CD4-positive, alpha-beta T cell treated with Interleukin-15 for 4 hours (primary cell): ENCODE data around the gene UBE2Q2.

Source experiments
- DNase-seq: peaks from one replicate; pipeline ENCODE4 v3.0.0-alpha.2; 2020; ENCODE audit warnings: low spot score

Gene UBE2Q2

GRCh38 chr15:75923756-75924155, 80.5 kb downstream of the UBE2Q2 start:
- no peak for DNase-seq

DNA sequence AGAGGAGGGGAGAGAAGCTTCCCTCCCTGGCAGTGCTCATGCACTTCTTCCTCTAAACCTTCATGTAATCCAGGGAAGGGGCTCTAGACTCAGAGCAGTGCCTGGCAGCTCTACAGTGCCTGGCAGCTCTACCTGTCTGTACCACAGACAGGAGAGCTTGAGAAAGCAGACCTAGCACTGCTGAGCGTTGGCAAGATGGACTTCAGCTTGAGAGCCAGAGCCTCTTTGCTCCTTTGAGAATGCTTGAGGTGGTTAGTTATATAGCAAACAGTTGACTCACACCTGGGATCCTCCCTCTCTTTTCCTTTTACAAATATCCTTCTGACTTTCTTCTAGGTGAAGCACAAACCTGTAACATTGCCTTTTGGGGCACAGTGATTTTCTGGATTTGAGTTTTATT, 81.3 kb downstream of the UBE2Q2 start:
- no peak for DNase-seq

DNA sequence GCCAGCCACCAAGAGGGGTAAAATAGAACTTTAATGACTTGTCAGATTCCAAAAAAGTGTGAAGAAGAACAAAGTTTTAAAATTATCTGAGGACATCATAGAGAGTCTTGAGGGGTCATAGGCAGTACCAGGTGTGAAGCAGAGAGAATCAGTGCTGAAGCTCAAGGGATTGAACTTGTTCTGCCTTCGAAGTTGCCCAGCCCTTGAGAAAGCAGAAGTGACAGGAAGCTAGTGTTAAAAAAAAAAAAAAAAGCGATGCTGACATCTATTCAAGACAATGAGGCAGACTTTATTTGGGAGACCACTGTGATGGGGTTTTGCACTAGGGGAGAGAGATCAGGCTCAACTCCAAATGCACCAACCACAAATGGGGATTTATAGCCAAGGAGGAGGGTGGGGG, 82.2 kb downstream of the UBE2Q2 start:
- DNase-seq = no peak

DNA sequence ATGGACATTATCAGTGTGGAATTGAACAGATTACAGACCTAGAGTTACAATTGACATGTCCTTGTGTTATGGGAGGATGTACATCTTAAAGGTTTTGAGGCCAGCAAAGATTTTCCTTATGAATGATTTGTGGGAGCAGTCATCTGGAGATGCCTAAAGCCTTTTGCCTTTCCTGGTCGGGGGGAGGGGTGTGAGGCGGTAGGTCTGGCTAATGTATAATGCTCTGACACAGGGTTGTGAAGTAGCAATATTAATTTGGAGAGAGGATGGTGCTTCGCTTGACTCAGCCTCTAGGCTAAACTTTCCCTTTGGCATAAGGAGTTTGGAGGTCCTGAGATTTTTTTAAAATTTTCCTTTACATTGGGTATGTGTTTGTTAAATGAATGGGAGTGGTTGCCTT, 83.7 kb downstream of the UBE2Q2 start:
- no peak for DNase-seq

DNA sequence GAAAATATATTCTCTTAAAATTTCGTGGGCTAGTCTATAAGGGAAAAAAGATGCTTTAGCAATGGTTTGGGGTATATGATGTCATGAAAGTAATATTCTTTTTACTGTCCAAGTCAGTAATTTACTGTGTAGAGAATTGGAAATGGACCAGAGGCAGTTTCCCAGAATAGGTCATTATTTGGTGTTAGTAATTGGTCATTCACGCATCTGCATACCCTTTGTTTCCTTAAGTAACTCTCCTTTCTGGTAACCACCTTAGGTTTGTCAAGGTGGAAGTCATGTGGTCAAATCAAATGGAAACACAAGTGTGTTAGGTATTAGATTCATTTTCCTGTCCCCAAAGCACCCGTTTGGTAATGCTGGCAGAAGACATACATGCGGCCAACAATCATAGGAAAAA, 84.4 kb downstream of the UBE2Q2 start:
- no peak for DNase-seq

GRCh38 chr15:75928680-75929608, 85.7 kb downstream of the UBE2Q2 start:
- DNase-seq = no peak

GRCh38 chr15:75929799-75930565, 86.7 kb downstream of the UBE2Q2 start:
- no peak for DNase-seq

GRCh38 chr15:75930866-75931265, 87.6 kb downstream of the UBE2Q2 start:
- DNase-seq = no peak

- DNase-seq = no peak
Measured at GRCh38 chr15:75942464-75942863, 99.2 kb downstream of the UBE2Q2 start.

- no peak for DNase-seq
Measured at GRCh38 chr15:75943246-75943645, 100.0 kb downstream of the UBE2Q2 start.

DNA sequence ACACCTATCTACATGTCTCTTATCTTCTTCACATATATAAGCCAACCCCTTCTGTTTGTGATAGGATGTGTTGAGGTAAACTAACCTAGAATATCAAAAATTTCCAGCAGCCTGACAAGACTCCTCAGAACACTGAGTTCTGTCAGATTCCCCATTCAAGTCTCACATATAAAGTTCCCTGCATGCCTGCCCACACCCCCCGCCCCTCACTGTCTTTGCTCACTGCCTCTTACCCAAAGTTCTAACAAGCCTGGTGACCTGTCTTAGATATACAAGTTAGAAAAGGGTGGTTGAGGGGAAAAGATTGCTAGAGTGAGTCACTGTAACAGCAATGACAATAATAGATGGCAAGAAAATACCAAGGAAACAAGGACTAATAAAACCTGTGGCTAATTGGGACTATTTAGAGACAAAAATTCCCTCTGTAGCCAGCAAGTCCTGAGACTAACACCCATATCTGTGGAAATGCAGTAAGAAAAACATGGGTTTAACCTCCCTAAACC, 100.5 kb downstream of the UBE2Q2 start:
- DNase-seq = no peak

GRCh38 chr15:75945953-75946352, 102.7 kb downstream of the UBE2Q2 start:
- DNase-seq = no peak

- DNase-seq = no peak
Measured at GRCh38 chr15:75947092-75947491, 103.8 kb downstream of the UBE2Q2 start.

DNA sequence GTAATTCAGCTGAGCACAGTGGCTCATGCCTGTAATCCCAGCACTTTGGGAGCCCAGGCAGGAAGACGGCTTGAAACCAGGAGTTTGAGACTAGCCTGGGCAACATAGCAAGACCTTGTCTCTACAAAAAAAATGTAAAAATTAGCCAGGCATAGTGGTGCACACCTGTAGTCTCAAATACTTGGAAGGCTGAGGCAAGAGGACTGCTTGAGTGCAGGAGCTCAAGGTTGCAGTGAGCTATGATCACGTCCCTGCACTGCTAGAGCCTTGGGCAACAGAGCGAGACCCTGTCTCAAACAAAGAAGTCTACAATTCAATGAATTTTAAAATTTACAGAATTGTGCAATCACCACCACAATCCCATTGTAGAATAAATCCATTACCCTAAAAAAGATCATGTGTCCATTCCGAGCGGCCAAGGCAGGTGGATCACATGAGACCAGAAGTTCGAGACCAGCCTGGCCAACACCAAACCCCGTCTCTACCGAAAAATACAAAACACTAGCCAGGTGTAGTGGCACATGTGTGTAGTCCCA, 105.6 kb downstream of the UBE2Q2 start:
- DNase-seq = no peak
